ENCODE data around the gene TTLL10.
"Not testable (repeated sequence)": the region's sequence is repeated elsewhere in the genome, so short reads cannot be mapped to it uniquely, and the experiment has no call there.

DNA sequence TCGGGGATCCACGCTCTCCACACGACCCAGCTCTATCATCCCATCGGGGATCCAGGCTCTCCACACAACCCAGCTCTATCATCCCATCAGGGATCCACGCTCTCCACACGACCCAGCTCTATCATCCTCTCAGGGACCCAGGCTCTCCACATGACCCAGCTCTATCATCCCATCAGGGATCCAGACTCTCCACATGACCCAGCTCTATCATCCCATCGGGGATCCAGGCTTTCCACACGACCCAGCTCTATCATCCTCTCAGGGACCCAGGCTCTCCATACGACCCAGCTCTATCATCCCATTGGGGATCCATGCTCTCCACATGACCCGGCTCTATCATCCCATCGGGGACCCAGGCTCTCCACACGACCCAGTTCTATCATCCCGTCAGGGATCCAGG lies 21.2 kb upstream of the TTLL10 start:
- TF ChIP-seq, protein P1, sequence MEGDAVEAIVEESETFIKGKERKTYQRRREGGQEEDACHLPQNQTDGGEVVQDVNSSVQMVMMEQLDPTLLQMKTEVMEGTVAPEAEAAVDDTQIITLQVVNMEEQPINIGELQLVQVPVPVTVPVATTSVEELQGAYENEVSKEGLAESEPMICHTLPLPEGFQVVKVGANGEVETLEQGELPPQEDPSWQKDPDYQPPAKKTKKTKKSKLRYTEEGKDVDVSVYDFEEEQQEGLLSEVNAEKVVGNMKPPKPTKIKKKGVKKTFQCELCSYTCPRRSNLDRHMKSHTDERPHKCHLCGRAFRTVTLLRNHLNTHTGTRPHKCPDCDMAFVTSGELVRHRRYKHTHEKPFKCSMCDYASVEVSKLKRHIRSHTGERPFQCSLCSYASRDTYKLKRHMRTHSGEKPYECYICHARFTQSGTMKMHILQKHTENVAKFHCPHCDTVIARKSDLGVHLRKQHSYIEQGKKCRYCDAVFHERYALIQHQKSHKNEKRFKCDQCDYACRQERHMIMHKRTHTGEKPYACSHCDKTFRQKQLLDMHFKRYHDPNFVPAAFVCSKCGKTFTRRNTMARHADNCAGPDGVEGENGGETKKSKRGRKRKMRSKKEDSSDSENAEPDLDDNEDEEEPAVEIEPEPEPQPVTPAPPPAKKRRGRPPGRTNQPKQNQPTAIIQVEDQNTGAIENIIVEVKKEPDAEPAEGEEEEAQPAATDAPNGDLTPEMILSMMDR (IDR thresholded peaks at IDR 0.05; ENCODE audit: control extremely low read depth in 1 of 3, insufficient read depth in 1 of 3, low read depth in 1 of 3, low read length in 3 of 3), result not testable (repeated sequence)
- TF ChIP-seq SP2 (IDR thresholded peaks at IDR 0.05; ENCODE audit: low read length); EZH2 (IDR thresholded peaks at IDR 0.05; ENCODE audit: low read depth, low read length, severe bottlenecking); CBX5 (IDR thresholded peaks at IDR 0.05; ENCODE audit: low read depth, low read length); SAP30 (IDR thresholded peaks at IDR 0.05; ENCODE audit: insufficient read depth, insufficient replicate concordance, low read length); YY1 (IDR thresholded peaks at IDR 0.05; ENCODE audit: low read depth, low read length): not testable (repeated sequence)
- TF ChIP-seq, protein P2, sequence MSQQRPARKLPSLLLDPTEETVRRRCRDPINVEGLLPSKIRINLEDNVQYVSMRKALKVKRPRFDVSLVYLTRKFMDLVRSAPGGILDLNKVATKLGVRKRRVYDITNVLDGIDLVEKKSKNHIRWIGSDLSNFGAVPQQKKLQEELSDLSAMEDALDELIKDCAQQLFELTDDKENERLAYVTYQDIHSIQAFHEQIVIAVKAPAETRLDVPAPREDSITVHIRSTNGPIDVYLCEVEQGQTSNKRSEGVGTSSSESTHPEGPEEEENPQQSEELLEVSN (IDR thresholded peaks at IDR 0.05), result not testable (repeated sequence)
- TF ChIP-seq, protein P3, sequence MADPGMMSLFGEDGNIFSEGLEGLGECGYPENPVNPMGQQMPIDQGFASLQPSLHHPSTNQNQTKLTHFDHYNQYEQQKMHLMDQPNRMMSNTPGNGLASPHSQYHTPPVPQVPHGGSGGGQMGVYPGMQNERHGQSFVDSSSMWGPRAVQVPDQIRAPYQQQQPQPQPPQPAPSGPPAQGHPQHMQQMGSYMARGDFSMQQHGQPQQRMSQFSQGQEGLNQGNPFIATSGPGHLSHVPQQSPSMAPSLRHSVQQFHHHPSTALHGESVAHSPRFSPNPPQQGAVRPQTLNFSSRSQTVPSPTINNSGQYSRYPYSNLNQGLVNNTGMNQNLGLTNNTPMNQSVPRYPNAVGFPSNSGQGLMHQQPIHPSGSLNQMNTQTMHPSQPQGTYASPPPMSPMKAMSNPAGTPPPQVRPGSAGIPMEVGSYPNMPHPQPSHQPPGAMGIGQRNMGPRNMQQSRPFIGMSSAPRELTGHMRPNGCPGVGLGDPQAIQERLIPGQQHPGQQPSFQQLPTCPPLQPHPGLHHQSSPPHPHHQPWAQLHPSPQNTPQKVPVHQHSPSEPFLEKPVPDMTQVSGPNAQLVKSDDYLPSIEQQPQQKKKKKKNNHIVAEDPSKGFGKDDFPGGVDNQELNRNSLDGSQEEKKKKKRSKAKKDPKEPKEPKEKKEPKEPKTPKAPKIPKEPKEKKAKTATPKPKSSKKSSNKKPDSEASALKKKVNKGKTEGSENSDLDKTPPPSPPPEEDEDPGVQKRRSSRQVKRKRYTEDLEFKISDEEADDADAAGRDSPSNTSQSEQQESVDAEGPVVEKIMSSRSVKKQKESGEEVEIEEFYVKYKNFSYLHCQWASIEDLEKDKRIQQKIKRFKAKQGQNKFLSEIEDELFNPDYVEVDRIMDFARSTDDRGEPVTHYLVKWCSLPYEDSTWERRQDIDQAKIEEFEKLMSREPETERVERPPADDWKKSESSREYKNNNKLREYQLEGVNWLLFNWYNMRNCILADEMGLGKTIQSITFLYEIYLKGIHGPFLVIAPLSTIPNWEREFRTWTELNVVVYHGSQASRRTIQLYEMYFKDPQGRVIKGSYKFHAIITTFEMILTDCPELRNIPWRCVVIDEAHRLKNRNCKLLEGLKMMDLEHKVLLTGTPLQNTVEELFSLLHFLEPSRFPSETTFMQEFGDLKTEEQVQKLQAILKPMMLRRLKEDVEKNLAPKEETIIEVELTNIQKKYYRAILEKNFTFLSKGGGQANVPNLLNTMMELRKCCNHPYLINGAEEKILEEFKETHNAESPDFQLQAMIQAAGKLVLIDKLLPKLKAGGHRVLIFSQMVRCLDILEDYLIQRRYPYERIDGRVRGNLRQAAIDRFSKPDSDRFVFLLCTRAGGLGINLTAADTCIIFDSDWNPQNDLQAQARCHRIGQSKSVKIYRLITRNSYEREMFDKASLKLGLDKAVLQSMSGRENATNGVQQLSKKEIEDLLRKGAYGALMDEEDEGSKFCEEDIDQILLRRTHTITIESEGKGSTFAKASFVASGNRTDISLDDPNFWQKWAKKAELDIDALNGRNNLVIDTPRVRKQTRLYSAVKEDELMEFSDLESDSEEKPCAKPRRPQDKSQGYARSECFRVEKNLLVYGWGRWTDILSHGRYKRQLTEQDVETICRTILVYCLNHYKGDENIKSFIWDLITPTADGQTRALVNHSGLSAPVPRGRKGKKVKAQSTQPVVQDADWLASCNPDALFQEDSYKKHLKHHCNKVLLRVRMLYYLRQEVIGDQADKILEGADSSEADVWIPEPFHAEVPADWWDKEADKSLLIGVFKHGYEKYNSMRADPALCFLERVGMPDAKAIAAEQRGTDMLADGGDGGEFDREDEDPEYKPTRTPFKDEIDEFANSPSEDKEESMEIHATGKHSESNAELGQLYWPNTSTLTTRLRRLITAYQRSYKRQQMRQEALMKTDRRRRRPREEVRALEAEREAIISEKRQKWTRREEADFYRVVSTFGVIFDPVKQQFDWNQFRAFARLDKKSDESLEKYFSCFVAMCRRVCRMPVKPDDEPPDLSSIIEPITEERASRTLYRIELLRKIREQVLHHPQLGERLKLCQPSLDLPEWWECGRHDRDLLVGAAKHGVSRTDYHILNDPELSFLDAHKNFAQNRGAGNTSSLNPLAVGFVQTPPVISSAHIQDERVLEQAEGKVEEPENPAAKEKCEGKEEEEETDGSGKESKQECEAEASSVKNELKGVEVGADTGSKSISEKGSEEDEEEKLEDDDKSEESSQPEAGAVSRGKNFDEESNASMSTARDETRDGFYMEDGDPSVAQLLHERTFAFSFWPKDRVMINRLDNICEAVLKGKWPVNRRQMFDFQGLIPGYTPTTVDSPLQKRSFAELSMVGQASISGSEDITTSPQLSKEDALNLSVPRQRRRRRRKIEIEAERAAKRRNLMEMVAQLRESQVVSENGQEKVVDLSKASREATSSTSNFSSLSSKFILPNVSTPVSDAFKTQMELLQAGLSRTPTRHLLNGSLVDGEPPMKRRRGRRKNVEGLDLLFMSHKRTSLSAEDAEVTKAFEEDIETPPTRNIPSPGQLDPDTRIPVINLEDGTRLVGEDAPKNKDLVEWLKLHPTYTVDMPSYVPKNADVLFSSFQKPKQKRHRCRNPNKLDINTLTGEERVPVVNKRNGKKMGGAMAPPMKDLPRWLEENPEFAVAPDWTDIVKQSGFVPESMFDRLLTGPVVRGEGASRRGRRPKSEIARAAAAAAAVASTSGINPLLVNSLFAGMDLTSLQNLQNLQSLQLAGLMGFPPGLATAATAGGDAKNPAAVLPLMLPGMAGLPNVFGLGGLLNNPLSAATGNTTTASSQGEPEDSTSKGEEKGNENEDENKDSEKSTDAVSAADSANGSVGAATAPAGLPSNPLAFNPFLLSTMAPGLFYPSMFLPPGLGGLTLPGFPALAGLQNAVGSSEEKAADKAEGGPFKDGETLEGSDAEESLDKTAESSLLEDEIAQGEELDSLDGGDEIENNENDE (IDR thresholded peaks at IDR 0.05; ENCODE audit: insufficient replicate concordance, low read length), result not testable (repeated sequence)

All from H1 (cell line).